CD4-positive, alpha-beta T cell treated with Interleukin-4 for 4 hours (primary cell): ENCODE measurements around the gene FAAP20.

Experiments
- DNase-seq: peaks from one replicate; pipeline ENCODE4 v3.0.0-alpha.2; 2020

Gene FAAP20

DNA sequence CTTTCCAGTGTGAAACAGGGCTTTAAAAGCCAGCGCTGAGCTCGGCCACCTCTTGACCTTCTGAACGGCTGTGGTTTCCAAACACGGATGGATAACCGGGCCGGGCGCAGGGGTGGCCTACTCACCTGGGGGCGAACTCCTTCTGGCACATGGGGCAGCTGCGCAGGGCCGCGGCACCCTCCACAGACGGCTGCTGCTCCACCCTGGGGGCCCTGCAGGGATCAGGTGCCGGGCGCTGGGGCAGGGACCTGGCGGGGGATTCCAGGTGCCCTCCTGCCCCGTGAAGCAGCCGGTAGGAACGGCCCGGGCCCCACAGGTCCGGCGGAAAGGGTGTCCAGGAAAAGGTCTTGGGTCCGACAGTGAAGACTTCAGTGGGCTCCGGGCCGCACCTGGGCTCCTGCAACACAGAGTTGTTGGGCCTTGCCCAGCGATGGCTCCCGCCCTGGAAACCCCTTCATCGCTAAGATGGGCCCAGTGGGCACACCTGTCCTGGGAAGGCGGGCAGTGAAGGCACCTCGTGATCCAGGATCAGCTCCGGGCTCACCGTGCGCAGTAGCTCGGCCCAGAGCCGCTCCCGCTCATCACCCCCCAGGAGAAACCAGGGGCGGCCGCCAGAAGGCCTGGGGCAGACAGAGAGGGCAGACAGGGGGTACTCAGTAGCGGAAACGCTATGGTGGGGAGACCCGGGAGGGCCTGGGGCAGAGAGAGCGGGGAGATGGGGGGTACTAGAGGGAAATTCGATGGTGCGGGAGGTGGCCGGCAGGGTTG, 874 bp downstream of the FAAP20 start:
- no peak for DNase-seq

DNA sequence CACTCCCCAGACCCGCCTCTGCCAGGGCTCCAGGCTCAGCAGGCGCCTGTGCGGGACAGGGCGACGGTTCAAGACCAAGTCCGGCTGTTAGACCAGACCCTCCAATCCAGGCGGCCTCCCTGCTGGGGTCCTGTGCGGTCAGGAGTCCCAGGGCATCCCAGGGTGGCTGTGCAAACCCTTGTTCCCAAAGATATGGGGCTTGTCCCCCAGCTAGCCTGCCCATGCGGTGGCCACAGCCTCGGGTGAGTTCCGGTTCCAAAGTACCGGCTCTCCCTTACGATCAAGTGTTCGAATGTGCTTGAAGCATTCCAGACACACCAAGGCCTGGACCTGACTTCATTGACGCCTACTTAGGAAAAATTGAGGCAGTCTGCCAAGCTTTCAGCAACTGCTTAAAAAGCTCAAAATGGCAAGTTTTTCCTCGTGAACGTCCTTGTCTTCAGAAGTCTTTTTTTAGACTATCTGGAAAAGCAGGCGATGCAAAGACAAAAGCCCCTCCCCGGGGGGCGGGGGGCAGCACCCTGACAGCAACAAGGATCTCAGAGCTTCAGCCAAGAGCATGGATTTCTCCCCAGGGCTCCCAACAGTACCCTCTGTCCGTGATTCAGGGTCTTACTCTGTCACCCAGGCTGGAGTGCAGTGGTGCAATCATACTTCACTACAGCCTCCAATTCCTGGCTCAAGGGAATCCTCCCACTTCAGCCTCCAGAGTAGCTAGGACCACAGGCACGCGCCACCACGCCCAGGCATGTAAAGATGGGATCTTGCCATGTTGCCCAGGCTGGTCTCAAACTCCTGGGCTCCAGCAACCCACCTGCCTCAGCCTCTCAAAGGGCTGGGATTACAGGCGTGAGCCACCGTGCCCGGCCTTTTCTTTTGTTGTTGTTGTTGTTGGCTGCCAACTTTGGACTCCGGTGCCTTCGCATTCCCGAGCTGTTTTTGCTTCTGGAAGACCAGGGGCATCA, 2.3 kb downstream of the FAAP20 start:
- DNase-seq = no peak

DNA sequence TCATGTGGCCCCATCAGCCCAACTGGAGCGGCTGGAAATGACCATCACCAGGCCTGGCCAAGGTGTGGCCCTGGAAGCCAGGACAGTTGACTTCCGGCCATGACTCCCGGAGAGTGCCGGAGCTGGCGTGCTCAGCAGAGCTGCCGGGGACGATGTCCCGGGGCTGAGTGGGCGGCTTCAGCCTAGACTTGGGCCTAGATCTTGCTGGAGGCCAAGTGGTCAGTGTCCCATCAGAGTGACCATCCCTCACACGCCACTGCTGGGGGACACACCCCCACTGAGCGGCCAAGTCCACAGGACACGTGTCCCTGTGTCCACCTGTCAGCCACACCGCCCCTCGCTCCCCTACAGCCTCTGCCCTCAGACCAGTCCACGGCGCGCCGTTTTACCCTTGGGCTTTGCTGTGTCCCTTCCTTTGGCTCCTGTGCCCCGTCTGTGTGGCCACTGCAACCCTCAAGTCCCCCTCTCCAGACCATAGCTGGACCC, 4.0 kb downstream of the FAAP20 start:
- no peak for DNase-seq

DNA sequence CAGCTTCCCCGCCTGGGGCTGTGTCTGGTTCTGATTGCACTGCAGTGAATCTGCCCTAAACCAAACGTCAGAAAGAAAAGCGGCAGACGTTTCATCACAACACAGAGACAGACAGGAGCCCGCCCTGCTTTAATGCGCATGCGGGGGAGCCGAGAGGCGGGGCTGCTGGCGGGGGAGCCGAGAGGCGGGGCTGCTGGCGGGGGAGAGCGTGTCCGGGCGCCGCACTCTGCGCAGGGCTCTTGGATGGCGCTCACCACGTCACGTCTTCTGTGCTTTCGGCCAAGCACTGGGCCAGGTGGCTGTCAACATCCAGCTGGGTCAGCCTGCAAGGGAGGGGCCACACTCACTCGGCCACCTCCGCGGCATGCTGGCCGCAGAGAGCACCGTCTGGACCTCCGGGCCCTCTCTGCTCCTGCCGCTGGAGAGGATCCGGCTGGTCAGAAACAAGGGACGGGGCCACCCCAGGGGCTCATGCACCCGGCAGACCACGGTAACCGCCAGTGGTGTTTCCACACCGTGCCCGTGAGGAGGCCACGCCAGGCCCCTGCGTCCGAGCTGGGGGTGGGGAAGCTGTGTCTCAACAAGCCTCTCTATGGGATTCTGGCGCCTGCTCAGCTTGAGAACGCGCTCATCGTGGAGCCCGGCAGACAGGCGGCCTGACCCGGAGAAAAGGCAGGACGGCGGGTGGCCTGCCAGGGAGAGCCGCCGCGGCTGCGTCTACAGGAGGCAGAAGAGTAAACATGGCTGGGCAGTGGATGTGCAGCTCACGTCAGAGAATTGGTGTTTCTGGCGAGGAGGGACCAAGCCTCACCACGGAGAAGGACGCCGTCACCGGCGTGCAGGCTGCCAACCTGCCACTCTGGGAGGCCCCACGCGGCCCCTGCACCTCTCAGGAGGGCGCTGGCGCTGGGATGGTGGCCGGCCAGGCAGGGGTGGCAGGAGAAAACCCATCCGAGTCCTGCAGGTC, 4.8 kb downstream of the FAAP20 start:
- DNase-seq = peak; percentile 93

DNA sequence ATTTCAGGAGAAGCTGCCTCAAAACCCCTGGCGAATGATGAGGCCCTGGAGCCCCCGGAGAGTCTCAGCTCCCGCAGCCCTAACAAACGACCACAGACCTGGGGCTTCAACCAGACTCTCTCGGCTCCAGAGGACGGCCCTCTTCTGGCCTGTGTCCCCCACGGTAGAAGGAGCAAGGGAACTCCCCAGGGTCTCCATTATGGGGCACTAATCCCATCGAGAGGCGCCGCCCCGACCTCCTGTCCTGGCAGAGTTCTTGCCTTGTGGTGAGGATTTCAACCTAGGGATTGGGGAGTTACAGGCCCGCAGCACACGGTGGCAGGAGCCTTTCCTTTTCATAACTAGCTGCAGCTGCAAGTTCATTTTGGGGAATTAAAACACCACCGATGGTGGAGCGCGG, 6.2 kb downstream of the FAAP20 start:
- no peak for DNase-seq

DNA sequence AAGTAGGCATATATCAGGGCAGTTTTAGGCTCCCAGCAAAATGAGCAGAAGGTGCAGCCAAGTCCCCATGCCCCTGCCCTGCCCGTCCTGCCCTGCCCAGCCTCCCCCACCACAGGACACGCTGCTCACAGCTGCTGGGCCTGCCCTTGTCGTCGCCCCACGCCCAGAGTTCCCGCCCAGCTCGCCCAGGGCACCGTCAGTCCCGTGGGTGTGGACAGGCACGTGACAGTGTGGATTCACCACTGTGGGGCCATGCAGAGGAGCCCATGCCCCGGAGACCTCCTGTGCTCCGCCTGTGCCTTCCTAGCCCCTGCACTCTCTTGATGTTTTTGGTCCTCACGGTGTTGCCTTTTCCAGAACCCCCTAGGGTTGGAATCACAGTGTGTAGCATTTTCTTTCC, 7.0 kb downstream of the FAAP20 start:
- no peak for DNase-seq

DNA sequence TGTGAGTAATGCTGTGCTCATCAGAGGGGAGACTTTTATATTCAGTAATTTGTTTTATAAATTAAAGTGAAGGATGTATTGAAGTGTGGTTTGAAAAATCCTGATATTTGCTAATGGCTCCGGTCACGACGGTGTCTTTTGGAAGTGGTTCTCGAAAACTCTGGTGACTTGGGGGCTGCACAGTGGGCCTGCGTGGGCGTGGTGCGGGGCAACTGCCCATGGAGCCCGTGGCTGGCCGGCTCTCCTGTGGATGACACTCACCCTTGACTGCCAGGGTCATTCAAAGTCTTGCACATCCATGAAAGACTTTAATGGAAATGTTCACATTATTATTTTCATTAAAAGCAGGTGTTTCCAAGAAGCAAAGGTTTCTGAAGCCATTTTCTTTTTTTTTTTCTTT, 7.7 kb downstream of the FAAP20 start:
- DNase-seq = no peak

DNA sequence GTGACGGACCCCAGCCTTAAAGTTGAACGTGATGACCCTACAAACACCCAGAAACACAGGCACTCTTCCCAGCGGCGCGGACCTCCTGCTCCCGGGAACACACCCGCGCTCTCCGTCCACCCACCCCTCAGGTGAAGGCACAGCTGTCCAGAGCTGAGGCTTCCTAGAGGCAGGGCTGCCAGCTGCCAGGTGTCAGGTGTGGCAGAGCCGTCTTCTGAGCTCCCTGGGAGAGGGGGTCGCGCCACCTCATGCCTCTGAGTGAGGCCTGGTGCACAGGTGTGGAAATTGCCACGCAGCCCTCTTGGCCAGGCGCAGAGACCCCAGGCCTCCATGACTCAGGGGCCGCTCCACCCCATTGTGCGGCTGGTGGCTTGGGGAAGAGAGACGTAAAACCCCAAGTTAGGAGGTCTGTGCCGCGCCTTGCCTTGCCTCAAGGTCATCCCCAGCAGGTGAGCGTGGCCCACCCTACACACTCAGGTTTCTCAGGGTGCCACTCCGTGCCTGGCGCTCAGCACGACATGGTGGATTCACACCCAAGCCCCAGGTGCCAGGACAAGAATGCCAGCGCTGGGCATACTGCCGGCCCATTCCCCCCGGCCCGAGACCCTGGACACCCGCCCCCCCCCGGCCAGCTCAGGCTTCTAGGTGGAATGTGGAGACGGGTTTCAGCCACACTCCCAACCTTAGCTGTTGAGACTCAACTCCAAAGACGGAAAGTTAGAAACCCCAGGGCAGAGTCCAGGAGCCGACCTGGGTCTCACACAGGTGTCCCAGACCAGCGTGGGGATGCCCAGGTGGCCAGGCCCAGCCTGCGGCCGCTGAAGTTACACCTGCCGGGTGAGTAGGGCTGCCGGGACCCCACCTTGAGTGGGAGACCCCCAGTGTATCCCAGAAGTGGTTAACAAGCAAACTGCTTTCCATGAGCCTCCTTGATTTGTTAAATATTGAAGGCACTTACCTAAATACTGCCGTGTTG, 8.4 kb downstream of the FAAP20 start:
- DNase-seq = no peak

DNA sequence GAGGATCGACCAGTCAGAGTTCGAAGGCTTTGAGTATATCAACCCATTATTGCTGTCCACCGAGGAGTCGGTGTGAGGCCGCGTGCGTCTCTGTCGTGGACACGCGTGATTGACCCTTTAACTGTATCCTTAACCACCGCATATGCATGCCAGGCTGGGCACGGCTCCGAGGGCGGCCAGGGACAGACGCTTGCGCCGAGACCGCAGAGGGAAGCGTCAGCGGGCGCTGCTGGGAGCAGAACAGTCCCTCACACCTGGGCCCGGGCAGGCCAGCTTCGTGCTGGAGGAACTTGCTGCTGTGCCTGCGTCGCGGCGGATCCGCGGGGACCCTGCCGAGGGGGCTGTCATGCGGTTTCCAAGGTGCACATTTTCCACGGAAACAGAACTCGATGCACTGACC, 9.6 kb downstream of the FAAP20 start:
- DNase-seq = no peak

DNA sequence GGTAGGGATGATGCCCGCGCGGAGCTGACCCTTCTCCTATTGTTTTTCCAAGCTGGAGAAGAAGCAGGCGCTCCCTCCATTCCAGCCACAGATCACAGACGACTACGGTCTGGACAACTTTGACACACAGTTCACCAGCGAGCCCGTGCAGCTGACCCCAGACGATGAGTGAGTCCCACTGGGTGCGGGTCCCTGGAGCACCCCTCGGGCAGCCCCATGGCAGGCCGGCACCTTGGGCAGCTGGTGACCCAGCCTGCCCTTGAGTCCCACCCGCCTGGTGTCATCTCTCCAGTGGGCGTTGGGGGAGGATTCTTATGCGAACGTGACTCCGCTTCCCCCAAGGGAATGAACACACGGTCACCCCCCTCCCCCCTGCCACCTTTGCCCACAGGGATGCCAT, 10.0 kb downstream of the FAAP20 start:
- no peak for DNase-seq

DNA sequence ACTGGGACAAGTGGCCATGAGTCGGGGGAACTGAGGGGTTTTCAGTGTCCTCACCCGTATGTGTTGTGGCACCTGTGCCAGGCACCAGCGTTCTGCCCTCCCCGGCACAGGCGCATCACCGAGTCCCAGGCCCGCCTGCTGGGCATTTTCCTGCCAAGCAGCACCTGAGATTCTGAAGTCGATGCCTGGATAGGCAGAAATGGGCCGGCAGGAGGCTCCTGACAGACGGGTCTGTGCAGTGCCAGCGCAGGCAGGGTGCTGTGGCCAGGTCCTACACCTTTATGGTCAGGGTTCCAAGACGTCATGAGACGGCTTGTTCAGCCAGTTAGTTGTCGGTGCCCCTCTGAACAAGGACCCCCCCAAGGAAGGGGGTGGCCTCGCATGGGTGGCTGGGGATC, 10.6 kb downstream of the FAAP20 start:
- DNase-seq = no peak

DNA sequence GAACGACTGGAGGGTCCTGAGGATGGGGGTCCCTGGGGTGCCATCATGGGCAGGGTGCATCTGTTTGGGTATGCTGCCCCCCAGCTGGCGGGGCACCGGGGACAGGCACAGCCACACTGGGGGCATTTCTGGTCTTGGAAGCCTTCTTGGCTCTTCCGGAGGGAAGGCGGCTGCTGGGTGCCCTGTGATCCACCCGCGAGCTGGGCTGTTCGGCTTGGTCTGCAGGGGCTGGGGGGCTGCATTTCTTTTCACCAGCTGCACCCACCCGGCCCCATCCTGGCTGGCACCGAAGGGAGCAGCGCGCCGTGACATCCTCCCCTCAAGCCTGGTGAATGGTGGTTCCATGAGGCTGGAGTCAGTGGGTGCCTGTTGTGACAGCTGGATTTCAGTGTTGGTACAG, 12.2 kb downstream of the FAAP20 start:
- DNase-seq = no peak

DNA sequence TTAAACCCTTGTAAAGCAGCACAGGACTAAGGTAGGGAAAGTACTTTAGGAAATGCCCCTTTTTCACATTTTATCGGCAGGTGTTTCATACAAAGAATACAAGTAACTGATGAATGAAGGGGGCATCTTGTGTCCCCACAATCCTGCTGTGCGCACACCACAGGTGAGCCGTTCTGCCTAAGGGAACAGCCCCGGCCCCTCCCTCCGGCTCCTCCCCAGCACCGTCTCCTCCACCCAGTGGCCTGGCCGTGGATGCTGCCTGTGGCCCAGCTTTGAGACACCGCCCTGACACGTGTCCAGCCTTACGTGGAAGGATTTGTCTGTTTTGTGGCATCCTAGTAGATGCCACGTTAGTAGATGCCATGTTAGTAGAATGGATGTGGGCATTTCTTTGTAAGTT, 12.8 kb downstream of the FAAP20 start:
- DNase-seq = no peak

DNA sequence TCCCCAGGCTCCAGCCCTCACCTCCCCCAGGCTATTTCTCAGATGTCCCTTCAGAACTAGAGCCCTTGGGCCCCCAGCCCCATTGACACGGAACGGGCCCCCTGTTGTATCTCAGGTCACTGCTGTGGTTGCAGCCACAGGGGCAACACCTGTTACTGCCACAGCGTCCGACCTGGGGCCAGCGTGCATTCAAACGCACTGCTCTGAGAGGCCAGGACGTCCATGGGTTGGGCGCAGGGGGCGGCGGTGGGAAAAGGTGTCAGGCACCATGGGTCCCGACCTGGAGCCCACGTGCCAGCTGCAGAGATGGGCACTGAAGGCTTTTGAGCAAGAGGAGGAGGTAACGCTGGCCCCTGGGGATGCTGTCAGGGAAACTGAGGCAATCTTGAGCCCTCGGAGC, 13.3 kb downstream of the FAAP20 start:
- no peak for DNase-seq

DNA sequence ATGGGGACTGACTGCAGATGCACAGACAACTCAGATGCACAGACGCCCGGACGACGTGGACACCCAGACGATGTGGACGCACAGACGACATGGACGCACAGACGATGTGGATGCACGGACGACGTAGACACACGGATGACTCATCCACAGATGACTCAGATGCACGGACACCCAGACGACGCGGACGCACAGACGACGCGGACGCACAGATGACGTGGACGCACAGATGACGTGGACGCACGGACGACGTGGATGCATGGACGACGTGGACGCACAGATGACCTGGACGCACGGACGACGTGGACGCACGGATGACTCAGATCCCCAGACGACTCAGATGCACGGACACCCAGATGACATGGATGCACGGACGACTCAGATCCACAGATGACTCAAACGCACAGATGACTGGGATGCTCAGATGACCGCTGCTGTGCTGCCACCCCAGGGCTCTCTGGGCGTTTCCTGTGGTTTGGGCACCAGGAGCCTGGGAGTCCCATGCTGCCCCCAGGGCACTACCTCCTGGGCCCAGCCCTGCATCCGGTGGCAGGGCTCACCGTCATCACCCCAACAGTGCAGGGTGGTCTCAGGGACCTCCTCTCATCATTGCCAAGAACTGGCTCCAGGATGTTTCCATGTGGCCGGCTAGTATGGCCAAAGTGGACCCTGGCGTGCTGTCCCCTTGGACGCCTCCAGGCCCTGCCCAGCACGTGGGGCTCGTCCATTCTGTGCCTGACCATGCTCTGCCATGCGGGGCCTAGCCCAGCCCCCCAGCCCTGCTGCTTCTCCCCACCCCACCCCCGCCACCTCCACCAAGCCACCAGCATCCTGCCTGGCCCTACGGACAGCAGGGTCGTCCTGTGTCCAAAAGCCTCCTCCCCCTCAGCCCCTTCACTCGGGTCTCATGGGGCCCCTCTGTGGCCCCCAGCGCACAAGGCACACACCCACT, 14.0 kb downstream of the FAAP20 start:
- DNase-seq = no peak

DNA sequence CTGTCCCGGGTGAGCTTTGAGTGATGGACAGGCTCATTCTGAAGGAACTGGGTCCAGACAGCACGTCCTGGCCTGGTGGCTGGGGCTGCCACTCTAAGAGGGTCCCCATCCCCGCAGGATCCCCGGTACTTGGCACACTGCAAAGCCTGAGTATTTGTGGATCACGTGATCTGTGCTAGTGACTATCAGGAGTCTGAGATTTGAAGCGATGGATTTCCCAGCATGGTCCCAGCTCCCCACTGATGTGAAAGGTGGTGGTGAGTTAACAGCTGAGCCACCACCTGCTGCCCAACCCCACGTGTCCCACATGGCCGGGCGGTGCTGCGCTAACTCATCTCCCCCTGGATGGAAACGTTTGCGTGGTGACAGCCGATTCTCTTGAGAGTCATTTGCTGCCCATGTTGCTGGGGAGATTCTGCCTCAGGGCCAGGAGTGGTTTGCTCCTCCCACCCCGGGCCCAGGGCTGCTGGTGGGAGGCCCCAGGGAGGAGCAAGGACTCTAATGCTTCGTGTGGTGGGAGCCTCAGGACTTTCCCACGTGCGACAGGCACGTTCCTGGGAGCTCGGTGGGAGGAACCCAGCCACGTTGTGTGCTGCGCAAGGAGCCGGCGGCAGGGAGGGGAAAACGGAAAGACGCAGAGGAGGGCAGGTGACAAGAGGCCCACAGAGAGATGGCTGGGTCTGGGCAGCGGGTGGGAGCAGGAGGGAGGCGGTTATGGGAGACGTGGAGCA, 15.1 kb downstream of the FAAP20 start:
- no peak for DNase-seq

DNA sequence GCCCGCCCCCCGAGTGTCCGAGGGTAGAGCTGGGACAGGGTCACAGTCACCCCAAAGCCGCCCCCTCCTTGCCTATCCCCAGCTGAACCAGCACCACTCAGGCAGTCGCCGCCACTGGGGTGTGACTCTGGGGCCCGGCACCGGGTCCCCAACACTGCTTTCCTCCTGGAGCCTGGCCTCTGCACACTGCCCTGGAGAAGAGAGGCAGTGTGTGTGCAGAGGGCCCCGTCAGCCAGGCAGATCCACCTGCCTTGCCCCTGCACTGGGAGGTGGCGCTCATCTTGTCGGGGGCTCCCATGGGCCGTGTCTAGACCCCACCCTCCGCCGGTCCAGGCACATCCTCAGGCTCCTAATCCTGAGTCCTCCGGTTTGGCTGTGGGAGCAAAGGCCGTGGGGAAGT, 15.7 kb downstream of the FAAP20 start:
- DNase-seq = no peak

DNA sequence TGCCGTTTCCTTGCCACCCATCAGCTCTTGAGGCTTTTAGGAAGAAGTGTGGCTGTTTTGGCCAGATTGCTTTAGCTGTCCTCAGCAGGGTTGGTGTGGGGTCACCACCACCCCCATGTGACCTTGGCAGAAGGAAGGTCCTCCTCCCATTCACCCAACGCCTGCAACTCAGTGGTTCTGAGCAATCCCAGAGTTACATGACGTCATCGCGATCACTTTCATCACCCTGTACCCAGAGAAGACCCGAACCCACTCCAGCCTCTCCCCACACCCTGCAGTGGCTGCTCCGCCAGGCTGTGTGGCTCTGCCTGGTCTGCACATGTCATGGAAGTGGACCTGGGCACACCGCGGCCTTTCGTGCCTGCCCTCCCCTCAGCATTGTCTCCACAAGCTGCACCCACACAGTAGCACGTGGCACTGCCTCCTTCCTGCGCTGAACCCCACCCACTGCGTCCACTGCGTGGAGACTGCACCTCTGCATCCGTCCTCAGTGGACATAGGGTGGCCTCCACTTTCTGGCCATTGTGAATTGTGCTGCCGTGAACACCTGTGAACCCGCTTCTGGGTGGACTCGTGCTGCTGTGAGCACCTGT, 16.5 kb downstream of the FAAP20 start:
- no peak for DNase-seq

DNA sequence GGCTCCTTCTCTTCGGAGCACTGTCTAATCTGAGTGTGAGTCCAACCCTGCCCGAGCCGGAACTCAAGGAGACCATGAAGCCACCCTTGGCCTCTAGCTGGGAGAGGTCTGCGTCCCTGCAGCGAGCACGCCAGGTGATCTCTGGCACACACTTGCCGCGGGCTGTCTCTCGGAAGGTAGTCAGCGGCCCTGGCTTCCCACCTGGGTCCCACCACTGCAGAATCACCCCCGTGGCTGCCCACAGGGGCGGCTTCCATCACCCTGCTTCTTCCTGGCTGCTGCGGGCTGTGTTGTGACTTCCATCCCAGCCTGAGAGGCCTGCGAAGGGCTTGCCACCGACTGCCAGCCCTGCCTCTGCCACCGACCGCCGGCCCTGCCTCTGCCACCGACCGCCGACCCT, 17.0 kb downstream of the FAAP20 start:
- DNase-seq = no peak
